A673 (cell line): ENCODE results near the gene BZW2.

Source experiments
- EZH2 ChIP-seq: fragments of 200-600 bp; sonication (generic); IDR thresholded peaks from 2 replicates; pipeline ENCODE4 v1.6.1; 2017; ENCODE audit warnings: borderline replicate concordance, low read depth, mild to moderate bottlenecking, mixed read lengths, antibody characterized with exemption, low read length; ENCODE audit not compliant: poor library complexity, severe bottlenecking
- TF ChIP-seq, protein P1 (sequence below): fragments of 300-800, 200-600 bp; sonication (generic); conservative IDR thresholded peaks from 2 replicates; pipeline ENCODE4 v1.5.1; 2017; ENCODE audit warnings: low read depth, mild to moderate bottlenecking, antibody characterized with exemption, low read length, moderate library complexity, mixed read lengths

- no peak for TF ChIP-seq EZH2
- TF ChIP-seq, protein P1, sequence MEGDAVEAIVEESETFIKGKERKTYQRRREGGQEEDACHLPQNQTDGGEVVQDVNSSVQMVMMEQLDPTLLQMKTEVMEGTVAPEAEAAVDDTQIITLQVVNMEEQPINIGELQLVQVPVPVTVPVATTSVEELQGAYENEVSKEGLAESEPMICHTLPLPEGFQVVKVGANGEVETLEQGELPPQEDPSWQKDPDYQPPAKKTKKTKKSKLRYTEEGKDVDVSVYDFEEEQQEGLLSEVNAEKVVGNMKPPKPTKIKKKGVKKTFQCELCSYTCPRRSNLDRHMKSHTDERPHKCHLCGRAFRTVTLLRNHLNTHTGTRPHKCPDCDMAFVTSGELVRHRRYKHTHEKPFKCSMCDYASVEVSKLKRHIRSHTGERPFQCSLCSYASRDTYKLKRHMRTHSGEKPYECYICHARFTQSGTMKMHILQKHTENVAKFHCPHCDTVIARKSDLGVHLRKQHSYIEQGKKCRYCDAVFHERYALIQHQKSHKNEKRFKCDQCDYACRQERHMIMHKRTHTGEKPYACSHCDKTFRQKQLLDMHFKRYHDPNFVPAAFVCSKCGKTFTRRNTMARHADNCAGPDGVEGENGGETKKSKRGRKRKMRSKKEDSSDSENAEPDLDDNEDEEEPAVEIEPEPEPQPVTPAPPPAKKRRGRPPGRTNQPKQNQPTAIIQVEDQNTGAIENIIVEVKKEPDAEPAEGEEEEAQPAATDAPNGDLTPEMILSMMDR = no peak
These were observed 29.4 kb upstream of the BZW2 start for GRCh38 chr7:16616542-16616941.
